ENCODE data around the gene SLC25A34. TPM values are rescaled to one million over a fixed set of nuclear protein-coding genes. Genes with fewer than 3 reads are reported as not detected.
A peak's percentile ranks its signal among the peaks of the same experiment; 100 is the strongest.

Gene SLC25A34
- total RNA-seq, 6 experiments from 2014 or later = 0.69 to 11.6 (median 3.2) TPM

- no peaks in the 10 kb centered on the region for H3K27me3 ChIP-seq
- ATAC-seq (peak; percentile 4 to 36 (median 26)), DNase-seq (no peak)
- H3K4me3 ChIP-seq = no peak overlapping the region
- no peaks in the 10 kb centered on the region for H3K4me1 ChIP-seq
- TF ChIP-seq POLR2A (IDR thresholded peaks at IDR 0.05) = no peak
- no peak for TF ChIP-seq CTCF (IDR thresholded peaks at IDR 0.05)
- no peak overlapping the region for H3K27ac ChIP-seq
- H3K36me3 ChIP-seq = no peaks in the 10 kb centered on the region
- intact Hi-C loops (cut with DNase I) = no loop called here
- WGBS (ENCODE audit: insufficient coverage, low coverage, low lambda C conversion rate, missing lambda C conversion rate) = 42% methylated on average over 3 of the region's 19 CpGs
- no peaks in the 10 kb centered on the region for H3K9me3 ChIP-seq
These were observed 13.6 kb downstream of the SLC25A34 start for GRCh38 chr1:15749399-15750291.

GRCh38 chr1:15750924-15751323, 14.9 kb downstream of the SLC25A34 start:
- Histone ChIP-seq H3K36me3 (no peaks in the 10 kb centered on the region), H3K27ac (no peak overlapping the region), H3K27me3 (no peaks in the 10 kb centered on the region), H3K4me1 (no peaks in the 10 kb centered on the region), H3K4me3 (no peak overlapping the region), H3K9me3 (no peaks in the 10 kb centered on the region)
- TF ChIP-seq CTCF (IDR thresholded peaks at IDR 0.05) (no peak), POLR2A (IDR thresholded peaks at IDR 0.05) (no peak)
- ATAC-seq (no peak), DNase-seq (no peak)
- intact Hi-C loops (cut with DNase I) = no loop called here
- 59% methylated on average over 2 of the region's 12 CpGs for WGBS (ENCODE audit: insufficient coverage, low coverage, low lambda C conversion rate, missing lambda C conversion rate)

- intact Hi-C loops (cut with DNase I) = no loop called here
- TF ChIP-seq POLR2A (IDR thresholded peaks at IDR 0.05) (no peak), CTCF (IDR thresholded peaks at IDR 0.05) (no peak)
- DNase-seq (no peak), ATAC-seq (no peak)
- H3K9me3 ChIP-seq = no peaks in the 10 kb centered on the region
- 81% methylated on average over 7 of the region's 10 CpGs for WGBS (ENCODE audit: insufficient coverage, low coverage, low lambda C conversion rate, missing lambda C conversion rate)
- no peak overlapping the region for H3K4me3 ChIP-seq
- no peaks in the 10 kb centered on the region for H3K36me3 ChIP-seq
- H3K27me3 ChIP-seq = no peaks in the 10 kb centered on the region
- no peaks in the 10 kb centered on the region for H3K4me1 ChIP-seq
- H3K27ac ChIP-seq = no peak overlapping the region
These were observed 15.7 kb downstream of the SLC25A34 start for GRCh38 chr1:15751717-15752116.

GRCh38 chr1:15753776-15754175, 17.7 kb downstream of the SLC25A34 start:
- no peak overlapping the region for H3K4me3 ChIP-seq
- ATAC-seq (no peak), DNase-seq (no peak)
- intact Hi-C loops (cut with DNase I) = no loop called here
- H3K4me1 ChIP-seq = peaks cover 0 to 3% (median 0%) of the 10 kb centered on the region in 4 donors
- H3K9me3 ChIP-seq = no peaks in the 10 kb centered on the region
- H3K27me3 ChIP-seq = no peaks in the 10 kb centered on the region
- no peak overlapping the region for H3K27ac ChIP-seq
- no peaks in the 10 kb centered on the region for H3K36me3 ChIP-seq
- TF ChIP-seq CTCF (IDR thresholded peaks at IDR 0.05) (no peak), POLR2A (IDR thresholded peaks at IDR 0.05) (no peak)
- WGBS (ENCODE audit: insufficient coverage, low coverage, low lambda C conversion rate, missing lambda C conversion rate) = 87% methylated on average over 4 of the region's 10 CpGs
